K562 (cell line): ENCODE results near the gene GLRA3. TPM values are rescaled to one million over a fixed set of nuclear protein-coding genes. Genes with fewer than 3 reads are reported as not detected.
A peak's percentile ranks its signal among the peaks of the same experiment; 100 is the strongest.

Experiments used
- ADNP ChIP-seq: fragments of 200-800 bp; sonication (Bioruptor generic); IDR thresholded peaks from 2 replicates; pipeline ENCODE4 v1.6.1; 2016; ENCODE audit warnings: missing genetic modification characterization, missing compliant biosample characterization
- CEBPZ ChIP-seq: fragments of 150-350 bp; IDR thresholded peaks from 2 replicates; pipeline ENCODE4 v1.6.1; 2014; ENCODE audit warnings: low read depth, mild to moderate bottlenecking, low read length, borderline replicate concordance
- DACH1 ChIP-seq: fragments of 450-650 bp; IDR thresholded peaks from 2 replicates; pipeline ENCODE4 v1.6.1; 2018; ENCODE audit not compliant: partially characterized antibody
- E2F3 ChIP-seq: fragments of 250-450 bp; sonication (Bioruptor Pico); IDR thresholded peaks from 2 replicates; pipeline ENCODE4 v1.4.0; 2020; ENCODE audit warnings: mild to moderate bottlenecking
- FOXM1 ChIP-seq, 2 experiments: fragments of 450-650 bp in 1 of 2; sonication (generic) in 1 of 2; formaldehyde crosslinking in 1 of 2; IDR thresholded peaks; 2 replicates each; pipeline versions ENCODE4 v1.6.1 to v1.9.0; 2017 to 2022; ENCODE audit warnings: low read depth in 2 of 2, mild to moderate bottlenecking in 2 of 2, missing genetic modification reagents in 1 of 2, moderate library complexity in 1 of 2
- GTF2B ChIP-seq: IDR thresholded peaks from 2 replicates; pipeline ENCODE4 v1.6.1; 2011; ENCODE audit not compliant: insufficient read length; ENCODE audit errors: extremely low read depth
- HDAC3 ChIP-seq: fragments of 450-650 bp; IDR thresholded peaks from 2 replicates; pipeline ENCODE4 v1.6.1; 2018; ENCODE audit warnings: borderline replicate concordance, mild to moderate bottlenecking, moderate library complexity; ENCODE audit not compliant: partially characterized antibody
- HSF4 ChIP-seq: fragments of 250-450 bp; sonication (Bioruptor Pico); IDR thresholded peaks from 2 replicates; pipeline ENCODE4 v2.1.2; 2022; ENCODE audit warnings: mild to moderate bottlenecking, moderate library complexity, borderline replicate concordance
- LEF1 ChIP-seq: fragments of 450-650 bp; IDR thresholded peaks from 2 replicates; pipeline ENCODE4 v1.6.1; 2016; ENCODE audit warnings: mild to moderate bottlenecking
- NFE2 ChIP-seq: IDR thresholded peaks from 2 replicates; pipeline ENCODE4 v1.6.1; 2014; ENCODE audit warnings: antibody characterized with exemption, low read depth
- NONO ChIP-seq, 2 experiments: fragments of 200-400 bp in 1 of 2; fragments of 450-650 bp in 1 of 2; formaldehyde crosslinking in 1 of 2; IDR thresholded peaks; 2 replicates each; pipeline ENCODE4 v1.6.1; 2017; ENCODE audit warnings: low read depth in 2 of 2, mild to moderate bottlenecking in 2 of 2, moderate library complexity in 2 of 2, low read length in 1 of 2
- NR0B1 ChIP-seq: fragments of 450-650 bp; IDR thresholded peaks from one replicate; pipeline ENCODE4 v1.6.1; 2018; ENCODE audit warnings: mild to moderate bottlenecking, moderate library complexity; ENCODE audit not compliant: partially characterized antibody
- NR2C1 ChIP-seq, 2 experiments: fragments of 450-650 bp; IDR thresholded peaks; 2 replicates each; pipeline ENCODE4 v1.6.1; 2017; ENCODE audit warnings: mild to moderate bottlenecking in 2 of 2, antibody characterized with exemption in 1 of 2, inconsistent platforms in 1 of 2, missing compliant biosample characterization in 1 of 2, missing genetic modification characterization in 1 of 2
- OTX1 ChIP-seq: fragments of 450-650 bp; formaldehyde crosslinking; IDR thresholded peaks from 2 replicates; pipeline ENCODE4 v1.4.0; 2022; ENCODE audit warnings: mild to moderate bottlenecking
- PTTG1 ChIP-seq: fragments of 450-650 bp; IDR thresholded peaks from 2 replicates; pipeline ENCODE4 v1.6.1; 2016; ENCODE audit warnings: low read depth, mild to moderate bottlenecking, missing genetic modification characterization, missing compliant biosample characterization
- RFX5 ChIP-seq: IDR thresholded peaks from 2 replicates; pipeline ENCODE4 v1.6.1; 2011; ENCODE audit warnings: low read depth, mild to moderate bottlenecking, improper control_type of control experiment, low read length
- SAFB2 ChIP-seq: fragments of 200-400 bp; formaldehyde crosslinking; IDR thresholded peaks from 2 replicates; pipeline ENCODE4 v1.6.1; 2018; ENCODE audit warnings: borderline replicate concordance, low read length, low read depth, moderate library complexity; ENCODE audit not compliant: severe bottlenecking
- TAF15 ChIP-seq: fragments of 200-400 bp; formaldehyde crosslinking; IDR thresholded peaks from 2 replicates; pipeline ENCODE4 v1.6.1; 2017; ENCODE audit warnings: mild to moderate bottlenecking, low read depth, low read length, moderate library complexity
- TCF15 ChIP-seq: fragments of 250-450 bp; sonication (Bioruptor Pico); IDR thresholded peaks from 2 replicates; pipeline ENCODE4 v1.8.0; 2022; ENCODE audit warnings: moderate library complexity, mild to moderate bottlenecking, inconsistent platforms
- THAP7 ChIP-seq: fragments of 250-450 bp; sonication (Bioruptor Pico); IDR thresholded peaks from 2 replicates; pipeline ENCODE4 v1.5.0; 2021
- ZNF12 ChIP-seq: sonication (generic); formaldehyde crosslinking; IDR thresholded peaks from 2 replicates; pipeline ENCODE4 v1.4.0; 2020; ENCODE audit warnings: mild to moderate bottlenecking, missing genetic modification reagents
- ZNF197 ChIP-seq: fragments of 200-800 bp; sonication (Bioruptor generic); IDR thresholded peaks from 2 replicates; pipeline ENCODE4 v1.6.1; 2016; ENCODE audit warnings: low read depth, missing genetic modification characterization, missing compliant biosample characterization
- polyA plus RNA-seq, 8 experiments: library from polyadenylated mRNA; depleted of rRNA in 4 of 8; stranded (reverse) in 5 of 8; unstranded in 3 of 8; fragments of >200 nt; fragmentation: Nextera tagmentation in 2 of 8; fragmentation: Illumina TruSeq in 1 of 8; extraction: Ambion mirVana in 2 of 8; extraction: Trizol in 1 of 8; gene quantifications; 2 replicates each; pipeline versions ENCODE4 v1.2.1 to v1.2.3, GENCODE V29; 2011 to 2014; ENCODE audit warnings: inconsistent platforms in 1 of 8, missing spikeins in 1 of 8
- total RNA-seq, 7 experiments: library from RNA; depleted of rRNA in 6 of 7; stranded (reverse); fragments of >200 nt in 6 of 7; fragmentation: Illumina TruSeq in 2 of 7; extraction: Trizol in 2 of 7; gene quantifications; 2 replicates each; pipeline versions ENCODE4 v1.2.1 to v1.2.3, GENCODE V29; 2011 to 2021; ENCODE audit warnings: low replicate concordance in 1 of 7

GLRA3 gene
- total and polyA plus RNA-seq, 9 of the 15 experiments (the other 6 are each of a cell fraction or from before 2014, with no cell fraction given): 0.06 to 0.14 (median 0.08) TPM; not detected in 2

- TF ChIP-seq TAF15 (no peak), HSF4 (CRISPR knock-in tag) (no peak), LEF1 (peak; percentile 98), ADNP (peak; percentile 72), PTTG1 (tag) (no peak), RFX5 (no peak), DACH1 (peak; percentile 99), SAFB2 (no peak), CEBPZ (no peak), GTF2B (no peak), OTX1 (CRISPR knock-in tag) (no peak), NFE2 (peak; percentile 99), HDAC3 (peak; percentile 94), ZNF12 (CRISPR knock-in tag) (no peak), ZNF197 (peak; percentile 94), E2F3 (CRISPR knock-in tag) (no peak), FOXM1 (IDR thresholded peaks at IDR 0.05; ENCODE audit: low read depth) (peak; percentile 96), FOXM1 (CRISPR knock-in tag; IDR thresholded peaks at IDR 0.05; ENCODE audit: low read depth) (no peak), NR0B1 (no peak), NR2C1 (IDR thresholded peaks at IDR 0.05) (peak; percentile 78), NR2C1 (tag; IDR thresholded peaks at IDR 0.05) (peak; percentile 89), NONO (IDR thresholded peaks at IDR 0.05; ENCODE audit: low read depth in 2 of 2, low read length in 1 of 2) (peak in 1 of 2 experiments; percentile 64; a peak in 1 of 4 replicates), TCF15 (CRISPR knock-in tag) (no peak), THAP7 (no peak)
These were observed 147.2 kb downstream of the GLRA3 start (continued) for GRCh38 chr4:174681723-174682300.
